Activated CD4-positive, alpha-beta T cell treated with anti-CD3 and anti-CD28 coated beads, Interleukin-2, amount 50 U/mL, for 4 hours (primary cell): ENCODE results near the gene TDRD12.
"Not testable (repeated sequence)": the region's sequence is repeated elsewhere in the genome, so short reads cannot be mapped to it uniquely, and the experiment has no call there.

Source experiments
- DNase-seq, 2 experiments: peaks; one replicate each; pipeline ENCODE4 v3.0.0-alpha.2; 2020

The TDRD12 gene

DNA sequence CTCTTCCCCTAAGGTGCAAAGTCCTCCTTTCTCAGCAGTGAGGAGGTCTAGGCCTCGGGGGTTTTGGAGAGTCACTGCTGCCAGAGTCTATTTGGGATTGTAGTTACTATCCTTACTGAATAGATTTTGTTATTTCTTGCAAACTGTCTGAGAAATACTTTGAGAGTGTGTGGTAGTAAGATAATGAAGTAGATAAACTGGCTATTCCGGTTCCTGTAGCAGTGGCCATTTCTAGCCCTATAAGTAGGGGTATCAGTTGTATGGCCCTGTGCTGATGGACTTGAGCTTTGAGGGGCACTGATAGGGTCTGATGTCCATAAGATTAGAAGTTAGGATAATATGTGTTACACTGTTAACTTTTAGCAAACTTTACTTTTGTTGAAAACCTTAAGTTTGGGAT lies 25.3 kb upstream of the TDRD12 start:
- DNase-seq: not testable (repeated sequence)

GRCh38 chr19:32694851-32695250 lies 24.7 kb upstream of the TDRD12 start:
- not testable (repeated sequence) for DNase-seq

GRCh38 chr19:32695506-32695905 lies 24.1 kb upstream of the TDRD12 start:
- DNase-seq: not testable (repeated sequence)

DNA sequence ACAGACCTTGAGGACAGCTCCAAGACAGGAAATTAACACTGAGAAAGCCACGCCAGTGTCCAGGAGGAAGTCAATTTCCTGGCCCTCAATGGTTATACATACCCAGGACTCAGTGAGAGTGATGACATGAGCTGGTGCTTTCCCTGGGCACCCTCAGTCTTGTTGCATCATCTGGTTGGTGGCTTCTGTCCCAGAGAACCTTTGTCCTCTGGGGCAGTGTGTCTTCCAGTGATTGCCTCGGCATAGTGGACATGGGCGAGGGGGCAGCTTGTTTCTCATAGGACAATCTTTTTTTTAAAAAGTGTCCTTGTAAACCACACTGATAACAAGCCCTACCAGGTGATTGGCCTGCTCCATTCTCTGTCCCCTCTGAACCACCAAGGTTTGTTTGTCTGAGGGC lies 22.8 kb upstream of the TDRD12 start:
- not testable (repeated sequence) for DNase-seq

DNA sequence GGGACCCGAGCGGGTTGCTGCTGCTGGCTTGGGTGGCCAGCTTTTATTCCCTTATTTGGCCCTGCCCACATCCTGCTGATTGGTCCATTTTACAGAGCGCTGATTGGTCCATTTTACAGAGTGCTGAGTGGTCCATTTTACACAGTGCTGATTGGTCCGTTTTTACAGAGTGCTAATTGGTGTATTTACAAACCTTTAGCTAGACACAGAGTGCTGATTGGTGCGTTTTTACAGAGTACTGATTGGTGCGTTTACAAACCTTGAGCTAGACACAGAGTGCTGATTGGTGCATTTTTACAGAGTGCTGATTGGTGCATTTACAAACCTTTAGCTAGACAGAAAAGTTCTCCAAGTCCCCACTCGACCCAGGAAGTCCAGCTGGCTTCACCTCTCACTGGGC lies 19.4 kb upstream of the TDRD12 start:
- not testable (repeated sequence) for DNase-seq

- DNase-seq: no peak
These were observed 17.6 kb upstream of the TDRD12 start for GRCh38 chr19:32702010-32702409.

DNA sequence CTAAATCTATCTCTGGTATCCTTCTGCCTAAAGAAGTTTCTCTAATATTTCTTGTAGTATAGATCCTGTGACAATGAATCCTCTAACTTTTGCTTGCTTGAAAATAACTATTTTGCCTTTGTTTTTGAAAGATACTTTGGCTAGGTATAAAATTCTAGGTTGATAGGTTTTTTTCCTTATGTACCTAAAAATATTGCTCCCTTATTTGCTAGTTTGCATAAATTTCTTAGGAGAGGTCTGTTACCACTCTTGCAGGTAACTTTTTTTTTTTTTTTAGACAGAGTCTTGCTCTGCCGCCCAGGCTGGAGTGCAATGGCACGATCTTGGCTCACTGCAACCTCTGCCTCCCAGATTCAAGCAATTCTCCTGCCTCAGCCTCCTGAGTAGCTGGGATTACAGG lies 15.6 kb upstream of the TDRD12 start:
- not testable (repeated sequence) for DNase-seq

GRCh38 chr19:32708457-32708856 lies 11.1 kb upstream of the TDRD12 start:
- DNase-seq: peak; percentile 19 to 27

DNA sequence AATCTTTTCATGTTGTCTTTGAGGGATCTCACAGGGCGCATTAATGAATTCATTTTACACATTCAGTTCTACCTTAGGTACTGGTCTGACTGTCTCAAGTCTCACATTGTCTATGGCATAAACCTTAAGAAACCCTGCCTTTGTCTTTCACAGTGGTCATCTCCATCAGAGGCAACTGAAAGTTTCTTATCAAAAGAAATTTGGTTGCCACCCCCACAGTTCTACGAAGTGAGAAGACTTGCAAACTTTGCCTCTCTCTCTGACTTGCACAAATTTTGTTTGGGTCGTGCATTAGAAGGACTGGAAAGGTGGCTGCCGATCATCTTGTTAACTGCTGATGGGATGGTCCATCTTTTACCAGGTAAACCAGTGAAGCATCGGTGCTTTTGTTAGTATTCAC lies 10.5 kb upstream of the TDRD12 start:
- no peak for DNase-seq

GRCh38 chr19:32711747-32712146 lies 7.8 kb upstream of the TDRD12 start:
- no peak for DNase-seq

DNA sequence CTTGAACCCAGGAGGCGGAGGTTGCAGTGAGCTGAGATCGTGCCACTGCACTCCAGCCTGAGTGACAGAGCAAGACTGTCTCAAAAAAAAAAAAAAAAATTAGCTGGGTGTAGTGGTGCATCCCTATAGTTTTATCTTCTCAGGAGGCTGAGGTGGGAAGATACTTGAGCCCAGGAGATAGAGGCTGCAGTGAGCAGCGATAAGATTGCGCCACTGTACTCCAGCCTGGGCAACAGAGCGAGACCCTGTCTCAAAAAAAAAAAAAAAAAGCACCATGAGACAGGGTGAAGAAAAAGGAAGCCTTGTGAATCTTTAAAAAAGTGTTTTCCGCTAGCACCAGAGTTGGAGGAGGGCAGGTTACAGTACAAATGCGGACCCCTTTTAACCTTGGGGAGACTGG lies 3.4 kb upstream of the TDRD12 start:
- DNase-seq: not testable (repeated sequence)

DNA sequence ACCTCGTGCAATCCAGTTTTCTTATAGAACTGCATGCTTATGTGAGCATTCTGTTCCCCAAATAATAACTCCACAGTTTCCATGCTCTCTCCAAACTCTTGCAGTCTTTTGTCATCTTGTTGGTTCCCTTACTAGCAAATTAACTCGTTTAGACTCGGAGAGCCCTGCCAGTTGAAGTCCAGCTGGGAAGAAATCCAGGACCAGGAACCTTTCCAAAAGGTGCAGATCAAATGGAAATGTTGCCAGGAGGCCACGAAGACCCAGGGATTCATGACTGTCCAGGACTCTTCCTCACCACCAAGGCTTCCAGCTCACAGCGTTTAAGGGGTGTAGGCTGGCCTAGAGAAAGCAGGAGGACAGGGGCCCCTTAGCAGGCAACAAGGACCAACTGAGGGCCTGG lies 2.1 kb upstream of the TDRD12 start:
- no peak for DNase-seq

GRCh38 chr19:32718286-32718685 lies 1.3 kb upstream of the TDRD12 start:
- no peak for DNase-seq

DNA sequence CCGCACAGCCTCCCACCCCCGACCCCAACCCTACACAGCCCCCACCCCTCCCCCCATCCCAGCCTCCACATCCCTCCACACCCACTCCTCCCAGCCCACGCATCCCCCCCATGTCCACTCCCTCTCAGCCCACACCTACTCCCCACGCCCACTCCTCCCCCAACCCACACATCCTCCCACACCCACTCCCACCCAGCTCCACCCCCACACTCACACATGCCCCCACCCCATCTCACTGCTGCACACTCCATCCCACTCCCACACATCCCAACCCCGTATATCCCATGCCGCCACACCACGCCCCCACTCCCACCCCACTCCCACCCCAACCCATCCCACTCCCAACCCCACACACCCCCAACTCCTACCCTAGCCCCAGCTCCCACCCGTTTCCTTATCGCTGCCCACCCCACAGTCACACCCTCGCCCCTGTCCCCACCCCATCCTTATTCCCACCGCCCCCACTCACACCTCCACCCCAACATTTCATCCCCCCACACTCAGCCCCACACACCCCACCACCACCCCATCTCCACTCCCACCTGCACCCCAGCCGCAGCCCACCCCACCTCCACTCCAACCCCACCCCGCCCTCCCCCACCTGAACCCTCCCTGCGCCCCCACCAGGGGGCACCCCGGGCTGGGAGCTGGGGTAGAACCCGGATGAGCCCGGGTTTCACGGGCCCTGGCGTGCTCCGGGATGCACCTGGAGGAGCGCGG lies 809 bp downstream of the TDRD12 start:
- no peak for DNase-seq

- DNase-seq: no peak
These were observed 1.3 kb downstream of the TDRD12 start for GRCh38 chr19:32720936-32721250.

DNA sequence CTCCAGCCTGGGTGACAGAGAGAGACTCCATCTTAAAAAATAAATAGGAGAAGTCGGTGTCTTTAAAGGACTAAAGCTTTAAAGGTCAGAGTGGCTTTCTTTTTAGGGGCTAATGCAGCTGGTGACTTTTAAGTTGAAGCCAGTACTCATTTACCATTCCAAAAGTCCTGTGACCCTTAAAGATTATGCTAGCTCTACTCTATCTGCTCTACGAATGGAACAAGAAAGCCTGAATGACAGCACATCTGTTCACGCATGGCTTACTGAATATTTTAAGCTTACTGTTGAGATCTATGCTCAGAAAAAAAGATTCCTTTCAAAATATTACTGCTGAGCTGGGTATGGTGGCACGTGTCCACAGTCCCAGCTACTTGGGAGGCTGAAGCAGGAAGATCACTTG lies 16.4 kb downstream of the TDRD12 start:
- DNase-seq: no peak

DNA sequence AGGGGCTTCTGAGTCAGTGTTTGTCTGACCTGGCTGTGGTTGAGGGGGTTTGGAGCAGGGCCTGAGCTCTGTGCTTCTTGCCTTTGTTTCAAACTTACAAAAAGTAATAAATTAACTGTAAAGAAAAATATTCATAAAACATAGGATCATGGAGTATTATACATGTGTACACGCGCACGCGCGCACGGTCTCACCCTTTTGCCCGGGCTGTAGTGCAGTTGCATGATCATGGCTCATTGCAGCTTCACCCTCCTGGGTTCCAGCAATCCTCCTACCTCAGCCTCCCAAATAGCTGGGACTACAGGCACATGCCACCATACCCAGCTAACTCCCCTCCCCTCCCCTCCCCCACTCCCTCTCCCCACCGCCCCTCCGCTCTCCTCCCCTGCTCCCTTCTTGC lies 23.5 kb downstream of the TDRD12 start:
- no peak for DNase-seq

- DNase-seq: no peak
These were observed 23.9 kb downstream of the TDRD12 start for GRCh38 chr19:32743447-32743846.

DNA sequence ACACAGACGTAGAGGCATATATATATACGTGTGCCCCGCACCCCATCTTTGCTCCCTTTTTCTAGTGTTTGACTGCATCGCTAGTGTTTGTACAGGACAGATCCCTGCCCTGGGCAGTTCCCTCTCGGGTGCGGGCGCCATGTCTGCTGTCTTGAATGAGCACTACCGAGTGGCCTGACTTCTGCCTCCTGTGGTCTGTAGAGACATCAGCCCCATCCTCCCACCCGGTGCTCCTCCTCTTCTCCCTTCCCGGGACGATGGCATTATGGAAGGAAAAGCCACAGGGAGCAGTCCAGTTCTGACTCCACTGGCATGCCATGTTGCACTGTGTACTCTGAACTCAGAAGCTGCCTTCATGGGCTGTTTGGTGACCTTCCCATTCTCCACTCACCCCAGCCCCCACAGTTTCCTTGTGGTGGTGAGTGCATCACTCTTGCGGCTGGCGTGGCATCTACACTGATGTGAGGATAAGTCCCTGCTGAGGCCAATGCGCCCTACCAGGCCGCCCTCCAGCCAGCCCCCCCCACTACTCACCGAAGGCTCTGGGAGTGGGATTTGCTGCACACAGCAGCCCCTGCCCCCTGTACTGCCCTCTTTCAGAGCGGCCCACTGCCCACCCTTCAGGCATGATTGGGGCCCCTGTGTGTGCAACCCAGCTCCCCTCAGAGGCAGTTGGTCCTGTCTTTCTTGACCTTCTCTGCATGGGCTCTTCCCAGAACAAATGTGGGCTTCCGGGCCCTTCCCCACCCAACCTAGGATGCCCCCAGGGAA lies 25.2 kb downstream of the TDRD12 start:
- DNase-seq: no peak

- not testable (repeated sequence) for DNase-seq
These were observed 26.2 kb downstream of the TDRD12 start for GRCh38 chr19:32745594-32746251.

- not testable (repeated sequence) for DNase-seq
These were observed 27.1 kb downstream of the TDRD12 start for GRCh38 chr19:32746631-32747196.

DNA sequence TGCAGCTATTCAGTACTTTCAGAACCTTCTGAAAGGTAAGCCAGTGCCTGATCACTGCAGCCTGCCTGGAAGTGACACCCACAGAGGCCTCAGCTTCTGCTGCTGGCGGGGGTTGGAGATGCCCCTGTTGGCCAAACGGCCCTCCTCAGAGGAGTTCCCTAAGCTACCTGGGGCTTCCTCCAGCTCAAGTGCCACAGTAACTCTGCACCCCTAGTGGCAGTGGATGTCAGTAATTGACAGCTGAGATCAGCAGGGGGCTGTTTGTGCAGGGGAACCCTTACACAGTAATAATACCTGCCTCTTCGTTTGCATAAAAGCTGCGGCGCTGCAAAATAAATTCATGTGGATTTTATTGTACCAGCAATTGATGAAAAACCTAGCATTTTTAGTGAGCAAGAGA lies 28.9 kb downstream of the TDRD12 start:
- no peak for DNase-seq

- no peak for DNase-seq
These were observed 29.4 kb downstream of the TDRD12 start for GRCh38 chr19:32748948-32749347.

DNA sequence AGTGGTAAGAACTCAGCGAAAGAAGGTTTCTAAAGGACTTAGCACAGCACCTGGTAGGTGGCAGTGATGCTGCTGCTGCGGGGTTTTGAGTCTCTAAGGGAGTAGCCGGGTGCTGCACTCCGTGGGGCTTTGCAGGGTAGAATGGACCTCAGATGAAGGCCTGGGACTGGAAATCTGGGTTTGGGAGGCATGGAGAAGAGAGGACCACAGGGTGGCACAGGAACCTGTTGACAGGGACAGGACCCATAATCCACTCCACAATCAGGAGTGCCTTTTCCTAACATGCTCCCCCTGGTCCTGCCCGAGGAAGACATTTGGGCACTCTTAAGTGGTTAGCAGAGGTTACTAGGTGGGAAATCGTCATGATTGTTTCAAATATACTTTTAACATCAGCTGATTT lies 29.8 kb downstream of the TDRD12 start:
- DNase-seq: no peak
